PFSK-1 (cell line): Measurements from ENCODE around the gene HACL1.

Experiments
- FOXP2 ChIP-seq: optimal IDR thresholded peaks from 2 replicates; pipeline ENCODE3; 2011; ENCODE audit warnings: borderline replicate concordance, control low read depth, inconsistent platforms; ENCODE audit not compliant: insufficient read depth; ENCODE audit errors: extremely low read length, extremely low read depth
- POLR2AphosphoS5 ChIP-seq: IDR thresholded peaks from 2 replicates; pipeline ENCODE4 v1.6.1; 2012; ENCODE audit warnings: low read depth, mild to moderate bottlenecking, control low read depth, low read length, moderate library complexity
- SIN3A ChIP-seq: IDR thresholded peaks from 2 replicates; pipeline ENCODE4 v1.6.1; 2012; ENCODE audit warnings: mild to moderate bottlenecking, low read length, moderate library complexity, borderline replicate concordance; ENCODE audit not compliant: insufficient read depth
- TAF1 ChIP-seq: IDR thresholded peaks from 2 replicates; pipeline ENCODE4 v1.6.1; 2012; ENCODE audit warnings: low read length, control low read depth, borderline replicate concordance; ENCODE audit not compliant: insufficient read depth
- TF ChIP-seq, protein P1 (sequence below), 2 experiments: IDR thresholded peaks; 2 replicates each; pipeline versions ENCODE4 v1.6.1 to v1.8.0; 2011 to 2012; ENCODE audit warnings: low read depth in 2 of 2, low read length in 2 of 2, control low read depth in 1 of 2, inconsistent platforms in 1 of 2, mild to moderate bottlenecking in 1 of 2, moderate library complexity in 1 of 2; ENCODE audit not compliant: insufficient read depth in 1 of 2

HACL1 gene

DNA sequence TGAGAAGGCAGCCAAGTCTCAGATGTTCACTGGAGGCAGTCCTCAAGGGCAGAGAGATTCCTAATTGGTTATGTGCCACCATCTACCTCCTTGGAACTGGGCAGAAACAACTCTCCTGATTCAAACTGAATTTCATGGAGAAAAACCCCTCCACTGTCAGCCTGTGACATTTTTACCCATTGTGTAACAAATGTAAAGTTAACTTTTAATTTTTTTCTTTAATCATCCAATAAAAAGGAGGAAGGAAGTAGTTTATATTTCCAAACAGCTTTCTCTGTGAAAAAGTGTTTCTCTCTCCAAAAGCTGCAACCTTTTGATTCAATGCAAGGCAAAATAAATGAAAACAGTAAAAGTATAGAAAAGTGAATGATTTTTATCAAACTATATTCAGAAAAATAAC is 79.4 kb downstream of the HACL1 start:
- TF ChIP-seq, protein P1, sequence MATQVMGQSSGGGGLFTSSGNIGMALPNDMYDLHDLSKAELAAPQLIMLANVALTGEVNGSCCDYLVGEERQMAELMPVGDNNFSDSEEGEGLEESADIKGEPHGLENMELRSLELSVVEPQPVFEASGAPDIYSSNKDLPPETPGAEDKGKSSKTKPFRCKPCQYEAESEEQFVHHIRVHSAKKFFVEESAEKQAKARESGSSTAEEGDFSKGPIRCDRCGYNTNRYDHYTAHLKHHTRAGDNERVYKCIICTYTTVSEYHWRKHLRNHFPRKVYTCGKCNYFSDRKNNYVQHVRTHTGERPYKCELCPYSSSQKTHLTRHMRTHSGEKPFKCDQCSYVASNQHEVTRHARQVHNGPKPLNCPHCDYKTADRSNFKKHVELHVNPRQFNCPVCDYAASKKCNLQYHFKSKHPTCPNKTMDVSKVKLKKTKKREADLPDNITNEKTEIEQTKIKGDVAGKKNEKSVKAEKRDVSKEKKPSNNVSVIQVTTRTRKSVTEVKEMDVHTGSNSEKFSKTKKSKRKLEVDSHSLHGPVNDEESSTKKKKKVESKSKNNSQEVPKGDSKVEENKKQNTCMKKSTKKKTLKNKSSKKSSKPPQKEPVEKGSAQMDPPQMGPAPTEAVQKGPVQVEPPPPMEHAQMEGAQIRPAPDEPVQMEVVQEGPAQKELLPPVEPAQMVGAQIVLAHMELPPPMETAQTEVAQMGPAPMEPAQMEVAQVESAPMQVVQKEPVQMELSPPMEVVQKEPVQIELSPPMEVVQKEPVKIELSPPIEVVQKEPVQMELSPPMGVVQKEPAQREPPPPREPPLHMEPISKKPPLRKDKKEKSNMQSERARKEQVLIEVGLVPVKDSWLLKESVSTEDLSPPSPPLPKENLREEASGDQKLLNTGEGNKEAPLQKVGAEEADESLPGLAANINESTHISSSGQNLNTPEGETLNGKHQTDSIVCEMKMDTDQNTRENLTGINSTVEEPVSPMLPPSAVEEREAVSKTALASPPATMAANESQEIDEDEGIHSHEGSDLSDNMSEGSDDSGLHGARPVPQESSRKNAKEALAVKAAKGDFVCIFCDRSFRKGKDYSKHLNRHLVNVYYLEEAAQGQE (IDR thresholded peaks at IDR 0.05; ENCODE audit: insufficient read depth in 1 of 2, low read depth in 2 of 2, low read length in 2 of 2), result no peak
- no peak for TF ChIP-seq POLR2AphosphoS5
- TF ChIP-seq SIN3A, result no peak
- TF ChIP-seq TAF1, result no peak
- no peak for TF ChIP-seq FOXP2

DNA sequence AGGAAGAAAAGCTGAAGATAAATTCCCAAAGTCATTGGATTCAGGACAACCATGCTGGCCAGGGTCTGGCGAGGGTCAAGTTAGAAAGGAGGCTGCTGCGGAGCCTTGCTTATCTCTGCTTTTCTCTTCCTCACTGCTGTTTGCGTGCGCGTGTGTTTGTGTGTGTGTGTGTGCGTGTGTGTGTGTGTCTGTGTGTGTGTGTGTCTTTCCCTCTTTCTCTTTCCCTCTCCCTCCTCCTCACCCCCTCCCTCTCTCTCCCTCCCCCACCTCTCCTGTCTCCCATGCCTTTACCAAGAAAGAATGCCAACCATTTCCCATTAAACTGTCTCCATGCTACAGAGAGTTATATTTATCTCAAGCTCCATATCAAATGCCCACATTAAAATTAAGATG is 79.8 kb downstream of the HACL1 start, which contains the start of gene COLQ:
Gene COLQ, minus strand, starts transcription at position 134 of the 393 bp plus-strand sequence. Its CDS starts 81 bp downstream, at position 53.
- TF ChIP-seq SIN3A (no peak), FOXP2 (no peak), TAF1 (no peak)
- TF ChIP-seq, protein P1 (IDR thresholded peaks at IDR 0.05; ENCODE audit: insufficient read depth in 1 of 2, low read depth in 2 of 2, low read length in 2 of 2), result no peak

DNA sequence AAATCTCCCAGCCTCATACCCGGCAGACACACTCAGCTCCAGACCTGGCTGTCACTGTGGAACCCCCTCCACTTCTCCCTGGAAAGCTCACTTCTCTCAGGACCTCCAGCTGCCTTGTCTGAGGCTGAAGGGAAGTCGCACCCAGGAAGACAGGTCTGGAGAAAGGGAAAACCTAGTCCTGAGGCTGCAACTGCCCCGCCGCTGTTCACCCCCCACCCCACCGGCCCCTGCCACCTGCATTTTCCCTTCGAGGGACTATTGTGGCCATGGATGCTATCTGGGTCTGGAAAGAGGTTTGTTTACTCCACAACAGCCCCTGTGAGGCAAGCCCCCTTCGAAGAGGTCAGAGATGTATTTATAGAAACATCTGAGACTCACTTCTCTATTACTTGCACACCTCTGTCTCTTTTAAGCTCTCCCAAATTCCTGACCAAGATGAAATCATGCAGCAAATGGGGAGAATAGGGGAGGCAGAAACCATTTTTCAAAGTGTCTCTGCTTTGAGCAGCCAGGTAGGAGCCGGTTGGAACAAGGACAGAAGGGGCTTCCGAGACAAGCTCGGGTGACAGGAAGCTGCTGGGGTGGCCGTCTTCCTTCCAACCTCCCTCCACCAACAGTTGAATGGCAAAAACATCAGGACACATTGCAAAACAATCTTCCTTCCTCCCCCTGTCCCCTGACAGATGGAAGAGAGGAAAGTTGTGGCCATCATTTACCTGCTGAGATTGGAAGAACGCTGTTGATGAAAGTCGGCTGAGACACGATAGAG is 80.4 kb downstream of the HACL1 start:
- TF ChIP-seq, protein P1 (IDR thresholded peaks at IDR 0.05; ENCODE audit: insufficient read depth in 1 of 2, low read depth in 2 of 2, low read length in 2 of 2), result no peak
- no peak for TF ChIP-seq SIN3A

DNA sequence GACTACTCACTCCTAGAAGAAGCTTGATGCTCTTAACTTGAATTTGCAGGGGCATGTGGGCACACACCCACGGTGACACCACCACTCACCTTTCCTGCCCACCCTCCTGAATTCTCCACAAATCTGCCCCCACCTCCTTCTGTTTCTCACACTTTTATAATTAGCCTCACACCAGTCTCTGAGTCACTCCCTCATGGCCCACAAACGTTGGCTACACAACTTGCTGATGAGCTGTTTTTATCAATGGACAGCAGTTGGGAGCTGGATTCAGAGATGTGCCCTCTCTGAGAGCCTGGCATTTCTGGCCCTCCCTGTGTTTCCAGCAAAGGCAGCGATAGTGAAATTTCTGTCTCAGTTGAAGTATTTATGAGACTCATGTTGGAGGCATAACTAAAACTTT is 81.2 kb downstream of the HACL1 start:
- TF ChIP-seq FOXP2 (no peak), TAF1 (no peak), SIN3A (no peak), POLR2AphosphoS5 (no peak)
- TF ChIP-seq, protein P1 (IDR thresholded peaks at IDR 0.05; ENCODE audit: insufficient read depth in 1 of 2, low read depth in 2 of 2, low read length in 2 of 2), result no peak

DNA sequence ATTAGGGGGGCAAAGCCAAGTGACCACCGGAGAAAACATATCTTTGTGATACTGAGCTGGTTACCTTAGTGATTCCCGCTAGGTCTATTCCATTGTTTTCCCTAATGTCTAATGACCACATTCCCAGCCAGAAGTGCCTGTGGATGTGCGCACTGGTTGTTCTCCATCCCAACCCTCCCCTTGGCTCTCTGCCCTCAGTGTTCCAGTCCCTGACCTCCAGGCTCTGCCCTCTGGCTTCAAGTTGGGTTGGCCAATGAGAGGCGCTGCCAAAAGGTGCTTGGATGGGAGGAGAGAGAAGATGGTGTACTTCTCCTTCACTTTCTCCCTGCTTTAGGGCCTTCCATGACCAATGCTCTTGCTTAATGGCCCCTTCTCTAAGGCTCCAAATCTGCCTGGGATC is 82.3 kb downstream of the HACL1 start:
- TF ChIP-seq FOXP2, result no peak
- no peak for TF ChIP-seq TAF1
- TF ChIP-seq, protein P1 (IDR thresholded peaks at IDR 0.05; ENCODE audit: insufficient read depth in 1 of 2, low read depth in 2 of 2, low read length in 2 of 2), result no peak
- no peak for TF ChIP-seq SIN3A
- TF ChIP-seq POLR2AphosphoS5, result no peak
